ENCODE results near the gene LAMA3.

DNA sequence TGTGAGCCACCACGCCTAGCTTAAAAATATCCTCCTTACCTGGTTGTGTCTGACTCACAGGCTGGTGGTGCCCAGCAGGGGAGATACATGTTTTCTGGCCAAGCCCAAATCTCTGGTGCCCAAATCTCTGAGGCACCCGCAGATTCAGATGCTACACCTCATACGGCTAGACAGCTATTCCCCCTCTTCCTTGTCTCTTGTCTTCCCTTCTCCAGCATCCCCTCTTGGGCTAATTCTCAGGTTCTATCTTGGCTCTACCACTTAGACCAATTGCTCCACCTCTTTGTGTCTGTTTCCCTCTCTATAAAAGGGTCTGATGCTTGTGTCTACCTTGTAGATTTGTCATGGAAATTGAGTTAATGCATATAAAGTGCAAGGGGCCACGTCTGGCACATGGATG is 13.4 kb downstream of the LAMA3 start:
- no peak for TF ChIP-seq POLR2A (IDR thresholded peaks at IDR 0.05)
- TF ChIP-seq, protein P1, sequence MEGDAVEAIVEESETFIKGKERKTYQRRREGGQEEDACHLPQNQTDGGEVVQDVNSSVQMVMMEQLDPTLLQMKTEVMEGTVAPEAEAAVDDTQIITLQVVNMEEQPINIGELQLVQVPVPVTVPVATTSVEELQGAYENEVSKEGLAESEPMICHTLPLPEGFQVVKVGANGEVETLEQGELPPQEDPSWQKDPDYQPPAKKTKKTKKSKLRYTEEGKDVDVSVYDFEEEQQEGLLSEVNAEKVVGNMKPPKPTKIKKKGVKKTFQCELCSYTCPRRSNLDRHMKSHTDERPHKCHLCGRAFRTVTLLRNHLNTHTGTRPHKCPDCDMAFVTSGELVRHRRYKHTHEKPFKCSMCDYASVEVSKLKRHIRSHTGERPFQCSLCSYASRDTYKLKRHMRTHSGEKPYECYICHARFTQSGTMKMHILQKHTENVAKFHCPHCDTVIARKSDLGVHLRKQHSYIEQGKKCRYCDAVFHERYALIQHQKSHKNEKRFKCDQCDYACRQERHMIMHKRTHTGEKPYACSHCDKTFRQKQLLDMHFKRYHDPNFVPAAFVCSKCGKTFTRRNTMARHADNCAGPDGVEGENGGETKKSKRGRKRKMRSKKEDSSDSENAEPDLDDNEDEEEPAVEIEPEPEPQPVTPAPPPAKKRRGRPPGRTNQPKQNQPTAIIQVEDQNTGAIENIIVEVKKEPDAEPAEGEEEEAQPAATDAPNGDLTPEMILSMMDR (IDR thresholded peaks at IDR 0.05) = no peak

All from adrenal gland (tissue), 5 donors.